Umbilical cord (tissue), 2 donors: ENCODE data around the gene KIRREL1. TPM values are rescaled to one million over a fixed set of nuclear protein-coding genes. Genes with fewer than 3 reads are reported as not detected.

Experiments used
- DNase-seq: peaks from one replicate; pipeline ENCODE4 v3.0.0-alpha.2; 2015; ENCODE audit warnings: low spot score
- total RNA-seq: library from RNA; depleted of rRNA; stranded (reverse); fragments of >200 nt; gene quantifications from one replicate; pipeline ENCODE4 v1.2.3, GENCODE V29; 2014; ENCODE audit warnings: low replicate concordance; ENCODE audit not compliant: insufficient read depth

The KIRREL1 gene
- total RNA-seq, 1 donor from 2014 or later, result 89.1 TPM

DNA sequence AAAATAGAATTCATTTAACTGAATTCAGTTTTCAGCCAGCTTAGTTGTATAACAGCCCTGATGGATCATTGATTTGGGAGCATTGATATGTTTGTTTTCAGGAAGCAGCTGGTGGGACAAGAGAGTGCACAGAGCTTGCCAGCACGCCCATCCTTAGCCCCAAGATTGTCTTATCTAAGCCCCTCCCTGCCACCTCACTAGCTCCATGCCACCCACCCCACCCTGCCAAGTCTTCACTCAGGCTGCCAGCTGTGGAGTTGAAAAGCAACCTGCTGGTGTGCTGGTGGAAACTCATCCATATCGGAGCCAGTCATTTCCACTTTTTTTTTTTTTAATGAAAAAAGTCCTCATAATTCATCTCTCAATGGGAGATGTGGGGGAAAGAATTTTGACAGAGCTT is 11.8 kb downstream of the KIRREL1 start:
- DNase-seq, result no peak

DNA sequence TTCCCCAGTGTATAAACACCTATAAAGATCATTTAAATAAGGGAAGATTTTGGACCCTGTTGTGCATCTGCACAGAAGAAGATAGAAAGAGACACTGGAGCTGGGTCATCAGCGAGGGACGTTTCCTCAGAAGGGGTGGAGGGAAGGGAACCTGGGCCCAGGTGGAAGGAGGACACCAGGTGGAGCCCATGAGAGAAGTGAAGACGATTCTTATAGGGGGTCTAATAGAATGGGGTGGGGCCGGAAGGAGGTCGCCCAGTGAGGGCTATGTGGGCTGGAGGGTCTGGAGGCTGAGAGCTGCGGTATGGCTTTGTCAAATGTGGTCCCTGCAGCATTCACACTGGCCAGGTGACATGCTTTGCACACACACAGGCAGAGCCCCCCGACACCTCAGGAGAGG is 13.7 kb downstream of the KIRREL1 start:
- DNase-seq, result no peak

DNA sequence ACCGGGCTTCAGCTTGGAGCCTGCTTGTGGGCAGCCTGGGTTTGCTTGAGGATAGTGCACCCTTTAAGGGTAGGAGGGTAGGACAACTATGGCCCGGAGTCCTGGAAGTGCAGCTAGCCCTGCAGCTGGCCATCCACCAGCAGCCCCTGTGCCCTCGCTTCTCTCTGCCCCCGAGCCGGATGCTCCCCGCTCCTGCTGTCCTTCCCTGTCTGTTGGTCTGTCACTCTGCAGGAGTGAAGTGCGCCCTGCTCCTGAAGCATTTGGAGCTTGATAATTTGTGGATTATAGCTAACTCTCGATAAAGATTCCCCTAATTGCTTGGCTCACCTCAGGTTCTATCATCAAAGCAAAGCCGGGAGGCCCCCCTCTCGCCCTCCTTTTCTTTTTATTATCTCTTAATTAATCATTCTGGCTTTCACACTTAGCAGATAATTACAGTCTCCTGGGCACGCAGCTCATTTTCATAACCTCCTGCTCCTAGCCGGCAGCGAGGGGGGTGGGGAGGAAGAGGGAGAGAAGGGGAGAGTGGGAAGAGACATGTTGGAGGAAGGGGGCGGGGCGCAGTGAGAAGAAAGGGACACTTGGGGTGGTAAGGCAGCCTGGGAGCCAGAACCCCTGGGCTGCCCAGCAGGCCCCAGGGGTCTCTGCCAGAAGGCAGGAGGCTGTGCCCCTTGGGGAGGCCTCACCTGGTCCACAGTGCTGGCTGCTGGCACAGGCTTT is 14.4 kb downstream of the KIRREL1 start:
- no peak for DNase-seq

DNA sequence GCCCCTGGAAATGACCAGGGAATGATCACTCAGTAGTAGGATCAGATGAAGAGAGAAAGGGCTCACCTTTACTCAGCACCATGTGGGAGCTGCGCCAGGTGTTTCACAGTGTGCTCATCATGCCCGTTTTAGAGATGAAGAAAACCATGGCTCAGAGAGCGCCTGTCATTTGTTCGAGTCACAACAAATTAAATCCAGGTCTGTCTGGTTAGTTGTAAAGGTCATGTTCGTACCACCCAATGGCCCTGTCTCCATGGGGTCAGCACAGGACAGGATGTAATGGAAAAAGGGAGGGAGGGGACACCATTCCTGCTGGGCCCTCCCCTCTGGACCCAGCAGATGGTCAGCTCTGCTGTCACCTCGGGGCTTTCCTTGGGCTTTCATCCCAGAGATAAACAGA is 15.2 kb downstream of the KIRREL1 start:
- DNase-seq, result no peak

DNA sequence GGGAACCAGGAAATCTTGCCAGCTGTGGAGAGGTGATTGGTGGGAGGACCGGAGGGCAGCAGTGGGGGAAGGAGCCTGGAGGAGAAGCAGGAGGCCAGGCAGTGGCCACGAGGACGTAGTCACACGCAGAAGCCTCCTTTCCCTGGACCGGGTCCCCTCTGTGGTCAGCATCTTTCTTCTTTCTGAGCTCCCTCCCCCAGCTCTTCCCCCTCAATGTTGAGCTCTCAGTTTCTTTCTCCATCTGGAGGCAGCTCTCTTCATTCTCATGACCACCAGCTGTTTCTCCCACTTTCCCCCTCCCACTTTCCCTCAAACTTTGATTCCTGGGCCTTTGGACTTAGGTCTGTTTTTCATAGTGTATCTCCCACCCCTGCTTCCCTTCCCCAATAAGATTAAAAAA is 18.3 kb downstream of the KIRREL1 start:
- no peak for DNase-seq

DNA sequence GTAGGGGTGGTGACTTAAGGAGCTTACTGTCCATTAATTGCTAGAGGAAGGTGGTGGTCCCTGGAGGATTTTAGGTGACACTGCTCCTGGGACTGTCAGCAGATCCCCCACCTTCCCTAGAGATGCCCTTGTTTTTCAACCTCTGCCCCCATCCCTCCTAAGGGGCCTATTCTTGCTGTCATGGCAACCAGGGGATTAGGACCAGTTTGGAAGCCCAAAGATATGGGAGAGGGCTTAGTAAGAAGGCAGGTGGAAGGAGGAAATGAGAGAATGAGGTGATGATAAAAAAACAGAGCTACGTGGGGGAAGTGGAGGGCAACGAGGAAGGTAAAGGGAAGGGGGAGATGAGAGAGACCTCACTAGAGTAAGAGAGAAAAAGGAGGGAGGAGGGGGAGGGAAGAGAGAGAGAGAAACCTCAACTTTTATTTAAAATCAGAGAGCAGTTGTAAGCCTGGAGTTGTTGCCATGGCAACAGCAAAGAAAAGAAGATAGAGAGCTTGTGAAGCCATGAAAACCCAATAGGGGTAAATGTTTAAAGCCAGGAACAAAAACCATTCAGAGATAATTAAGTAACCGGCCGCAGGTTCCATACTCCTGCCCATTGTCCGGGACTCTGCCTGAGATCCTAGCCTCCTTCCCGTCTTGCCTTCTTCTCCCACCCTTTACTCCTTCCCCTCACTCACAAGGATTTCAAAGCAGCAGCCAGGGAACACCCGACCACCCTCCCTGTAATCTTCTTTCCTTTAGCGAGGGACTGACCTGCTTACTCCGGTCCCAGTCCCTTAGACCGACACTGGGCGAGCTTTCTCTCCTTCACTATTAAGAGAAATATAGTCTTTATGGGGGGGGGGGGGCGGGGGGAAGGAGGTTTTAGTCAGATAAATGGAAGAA is 20.6 kb downstream of the KIRREL1 start:
- peak; percentile 70 for DNase-seq

DNA sequence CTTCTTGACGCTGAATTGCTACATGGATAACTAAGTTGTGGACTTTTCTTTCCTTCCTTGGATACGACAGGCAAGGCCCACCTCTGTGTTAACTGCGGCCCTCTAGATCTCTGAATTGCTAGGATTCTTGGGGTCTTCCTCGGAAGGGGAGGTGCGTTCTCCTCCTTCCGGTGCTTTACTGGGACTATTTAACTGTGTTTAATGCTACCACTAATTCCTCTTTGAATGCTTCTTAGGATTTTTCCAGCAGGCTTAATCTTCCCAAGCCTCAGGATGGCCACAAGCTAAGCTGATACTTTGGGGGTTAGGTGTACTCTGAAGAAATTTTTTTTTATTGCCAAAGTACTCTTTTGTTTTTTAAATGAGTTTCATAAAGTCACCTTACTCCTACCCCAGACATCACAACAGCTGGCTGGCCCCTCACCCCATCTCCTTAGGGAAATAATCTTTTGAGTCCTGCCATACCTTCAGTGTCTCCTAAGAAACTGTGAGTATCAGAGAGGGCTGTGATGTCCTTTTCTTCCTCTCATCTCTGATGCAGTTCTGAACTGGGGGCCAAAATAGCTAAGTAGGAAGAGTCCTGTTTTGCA is 21.4 kb downstream of the KIRREL1 start:
- no peak for DNase-seq

DNA sequence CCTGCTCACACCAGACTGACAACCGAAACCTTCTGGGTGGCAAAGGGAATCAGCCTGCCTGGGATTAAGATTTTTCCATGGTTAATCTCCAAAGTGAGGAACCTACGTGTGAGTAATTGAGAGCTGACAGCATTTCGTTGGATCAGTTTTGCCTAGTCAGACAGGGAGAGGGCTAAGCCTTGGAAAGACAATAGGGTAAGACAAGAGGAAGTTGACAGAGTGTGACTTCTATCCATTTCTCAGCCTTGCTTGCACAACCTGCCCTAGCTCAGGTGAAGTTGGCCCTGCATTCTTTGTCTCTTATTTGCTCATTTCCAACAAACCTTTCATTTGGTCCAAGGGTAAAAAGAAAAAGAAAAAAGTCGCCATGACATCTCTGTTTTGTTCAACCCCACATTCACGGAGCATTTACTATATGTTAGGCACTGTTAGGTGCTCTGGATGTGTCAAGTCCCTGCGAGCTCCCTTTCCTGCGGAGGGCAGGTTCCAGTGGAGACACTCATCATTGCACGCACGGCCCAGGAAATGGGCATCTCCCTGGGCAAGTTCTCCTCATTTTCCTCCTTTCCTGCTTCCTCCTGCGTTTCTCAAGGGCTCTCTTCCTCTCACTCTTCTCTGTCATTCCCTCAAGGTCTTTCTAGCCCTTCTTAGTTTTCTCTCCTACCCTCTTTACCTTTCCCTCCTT is 23.3 kb downstream of the KIRREL1 start:
- DNase-seq, result no peak

DNA sequence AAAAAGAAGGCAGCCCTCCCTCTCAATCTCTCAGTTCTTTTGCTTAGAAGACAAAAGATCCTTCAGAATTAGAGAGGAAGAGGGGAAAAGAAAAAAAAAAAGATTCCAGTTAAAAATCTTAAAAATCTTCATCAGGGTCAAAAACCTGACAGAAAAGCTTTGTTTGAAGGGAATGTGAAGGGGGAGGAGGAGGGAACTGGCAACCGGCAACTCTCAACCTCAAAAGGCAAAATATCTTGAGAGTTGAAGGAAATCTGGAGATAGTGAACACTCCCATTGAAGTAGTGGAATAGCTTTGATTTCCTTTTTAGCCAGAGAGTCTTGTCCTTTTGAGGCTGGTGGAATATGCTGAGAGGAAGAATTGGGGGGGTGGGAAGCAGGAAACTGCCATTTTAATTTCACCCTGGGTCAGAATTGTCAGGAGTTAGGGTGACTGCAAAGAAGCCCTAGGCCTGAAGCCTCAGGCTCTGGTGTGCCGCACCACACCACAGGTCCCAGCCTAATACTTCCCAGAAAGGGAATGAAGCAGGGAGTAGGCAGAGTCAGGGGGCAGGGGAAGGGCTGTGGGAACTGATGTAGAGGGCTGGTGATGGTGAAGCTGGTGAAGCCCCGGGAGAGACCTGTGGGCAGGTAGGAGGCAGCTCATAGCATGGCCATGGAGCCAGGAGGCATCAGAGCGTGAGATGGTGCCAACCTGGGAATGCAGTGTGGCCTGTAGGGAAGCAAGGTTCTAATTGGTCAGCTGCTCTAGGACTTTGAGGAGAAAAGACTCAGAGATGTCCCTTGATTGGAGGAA is 24.6 kb downstream of the KIRREL1 start:
- no peak for DNase-seq

DNA sequence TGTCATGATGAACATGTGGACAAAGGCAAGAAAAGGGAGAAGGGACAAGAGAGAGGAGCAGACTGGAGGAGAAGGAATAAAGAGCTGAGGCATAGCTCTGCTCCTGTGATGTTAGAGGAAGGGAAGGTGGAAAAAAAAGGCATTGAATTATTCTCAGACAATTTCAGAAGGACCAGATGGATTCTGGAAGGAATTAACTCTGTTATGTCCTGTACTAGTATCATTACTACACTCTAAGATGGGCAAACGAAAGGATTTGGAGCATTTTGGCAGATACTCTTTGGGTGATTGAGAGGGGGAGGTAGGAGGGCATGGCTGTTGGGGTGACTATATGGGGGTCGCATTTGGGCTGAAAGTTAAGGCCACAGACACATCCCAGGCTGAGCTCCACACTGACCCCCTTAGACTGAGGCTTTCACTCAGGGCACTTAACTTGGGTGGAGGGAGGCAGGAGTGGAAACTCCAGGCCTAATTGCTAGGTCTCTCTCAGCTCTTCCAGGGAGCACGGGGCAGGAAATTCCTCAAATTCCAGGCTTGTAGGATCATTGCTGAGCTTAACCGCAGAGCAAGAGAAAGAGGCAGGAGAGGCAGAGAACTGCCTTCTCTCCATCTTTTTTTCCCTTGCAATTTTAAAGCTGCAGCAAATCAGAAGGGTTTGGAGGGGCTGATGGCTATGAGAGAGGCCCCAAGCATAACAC is 25.9 kb downstream of the KIRREL1 start:
- peak; percentile 98 for DNase-seq

DNA sequence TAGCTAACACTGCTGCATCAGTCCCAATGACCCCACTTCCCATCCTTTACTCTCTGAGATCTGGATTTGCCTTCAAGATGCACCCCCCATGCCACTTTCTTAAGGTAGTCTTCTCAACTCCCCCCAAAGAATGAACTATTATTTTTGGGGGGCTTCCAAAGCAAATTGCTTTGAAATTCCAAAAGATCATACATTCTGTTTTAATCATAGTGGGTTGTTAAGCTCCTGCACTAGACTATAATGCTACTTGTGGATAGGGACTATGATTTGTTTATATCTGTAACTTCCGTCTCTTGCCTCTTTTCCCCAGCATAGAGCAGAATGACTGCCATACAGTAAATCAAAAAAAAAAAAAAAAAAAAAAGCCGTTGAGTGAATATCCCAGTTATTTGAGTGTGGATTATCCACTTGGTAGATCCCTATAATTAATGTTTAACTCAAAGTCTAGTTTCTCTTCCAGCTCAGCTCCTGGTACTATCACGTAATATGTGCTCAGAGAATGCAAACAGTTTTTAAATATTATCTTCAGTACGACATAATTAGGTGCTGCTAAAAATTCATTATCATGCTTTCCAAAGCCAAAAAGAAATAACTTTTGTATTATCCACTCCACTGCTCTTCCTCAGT is 26.9 kb downstream of the KIRREL1 start:
- no peak for DNase-seq

DNA sequence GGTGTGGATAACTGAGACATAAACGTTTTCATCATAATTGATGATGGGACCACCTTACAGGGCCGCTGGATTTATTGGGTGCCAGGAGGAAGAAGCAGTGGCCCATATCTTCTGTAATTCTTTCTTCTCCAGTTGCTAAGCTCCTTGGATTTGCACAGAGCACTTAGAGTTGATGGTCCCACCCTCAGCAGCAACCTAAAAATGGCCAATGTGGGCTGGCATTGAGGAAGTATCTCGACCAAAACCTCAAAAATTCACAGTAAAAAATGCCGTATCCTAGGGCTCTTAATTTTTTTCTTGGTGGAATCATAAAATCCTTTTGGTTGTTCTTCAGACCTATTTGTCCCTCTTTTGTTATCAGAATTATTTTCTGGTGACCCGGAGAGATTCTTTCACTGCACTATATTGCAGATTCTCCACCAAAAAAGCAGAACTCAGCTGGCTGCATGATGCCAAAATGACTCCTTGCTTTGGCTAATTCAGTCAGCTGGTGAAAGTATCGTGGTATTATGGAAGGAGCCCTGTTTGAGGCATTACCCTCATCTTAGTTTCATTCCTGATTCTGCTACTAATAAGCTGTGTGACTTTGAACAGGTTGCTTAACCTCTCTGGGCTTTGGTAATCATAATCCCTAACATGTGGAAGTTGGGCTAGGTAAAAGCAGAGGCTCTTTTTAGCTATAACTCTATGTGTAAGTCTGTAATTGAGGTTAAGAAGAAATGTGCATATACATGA is 27.6 kb downstream of the KIRREL1 start:
- DNase-seq, result no peak

DNA sequence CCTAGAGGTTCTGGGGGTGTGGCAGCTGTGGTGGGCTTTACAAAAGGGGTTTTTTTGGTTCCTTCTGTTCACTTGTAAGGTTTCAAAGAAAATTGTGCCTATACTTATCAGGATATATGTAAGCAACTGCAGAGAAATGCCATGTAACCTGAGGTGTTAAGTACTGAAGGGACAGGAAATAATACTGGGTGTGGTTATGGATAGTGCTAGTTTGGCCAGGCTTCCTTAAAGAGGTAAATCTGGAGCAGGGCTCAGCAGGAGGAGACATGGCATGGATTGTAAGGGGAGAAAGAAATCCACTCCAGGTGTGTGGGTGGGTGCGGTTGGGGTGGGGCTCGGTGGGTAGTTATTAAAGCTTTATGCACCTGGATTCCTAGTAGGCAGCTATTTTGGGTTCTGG is 28.3 kb downstream of the KIRREL1 start:
- no peak for DNase-seq

DNA sequence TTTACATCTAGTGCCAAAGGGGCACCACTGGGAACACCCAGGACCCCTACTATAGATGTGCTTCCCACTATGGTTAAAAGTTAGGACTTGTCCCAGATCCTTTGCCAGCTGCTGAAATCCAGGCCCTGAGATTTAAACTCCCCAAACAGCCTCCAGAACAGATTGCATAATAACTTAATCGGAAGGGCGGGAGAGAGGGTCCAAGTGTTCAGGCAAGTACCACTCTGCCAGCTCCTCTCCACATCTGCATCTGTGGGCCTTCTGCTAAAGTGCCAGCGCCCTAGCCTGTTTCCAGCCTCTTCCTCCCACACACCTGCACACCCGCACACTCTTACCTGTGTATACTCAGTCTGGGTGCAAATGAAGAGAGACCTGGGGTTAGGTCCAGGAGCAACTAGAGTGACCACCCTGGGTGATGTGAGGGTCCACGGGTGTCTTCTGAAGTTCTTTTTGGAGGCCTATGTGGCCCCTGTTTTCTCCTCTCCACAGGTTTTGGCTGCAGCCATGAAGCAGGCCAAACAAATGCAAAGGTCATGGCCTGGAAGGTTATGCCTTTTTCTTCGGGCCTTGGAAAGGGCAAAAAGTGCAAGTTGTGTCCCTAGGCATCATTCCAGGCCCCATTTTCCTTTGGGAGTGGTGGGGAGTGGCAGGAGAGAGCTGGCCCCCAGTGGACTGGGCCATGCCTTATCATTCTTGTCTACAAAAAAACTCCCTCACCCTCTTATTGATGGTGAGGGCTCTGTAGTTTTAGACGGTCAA is 29.3 kb downstream of the KIRREL1 start:
- DNase-seq, result peak; percentile 84

DNA sequence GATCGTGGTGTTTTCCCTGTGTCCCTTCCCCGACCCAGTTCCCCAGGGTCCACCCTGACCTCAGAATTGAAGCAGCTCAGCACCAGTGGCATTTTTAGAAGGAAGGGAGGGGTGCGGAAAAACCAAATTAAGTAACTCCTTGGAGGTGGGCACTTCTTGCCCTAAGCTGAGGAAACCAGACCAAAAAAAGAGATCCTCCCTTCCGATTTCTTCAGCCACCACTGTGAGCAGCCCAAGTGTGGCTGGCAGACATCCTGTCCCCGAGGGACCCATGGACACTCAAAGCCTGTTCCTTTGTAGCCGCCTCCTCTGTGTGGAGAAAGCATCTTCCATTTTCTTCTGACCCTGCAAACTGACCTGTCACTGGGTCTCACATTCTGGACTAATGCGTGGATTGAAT is 31.3 kb downstream of the KIRREL1 start:
- DNase-seq, result no peak

DNA sequence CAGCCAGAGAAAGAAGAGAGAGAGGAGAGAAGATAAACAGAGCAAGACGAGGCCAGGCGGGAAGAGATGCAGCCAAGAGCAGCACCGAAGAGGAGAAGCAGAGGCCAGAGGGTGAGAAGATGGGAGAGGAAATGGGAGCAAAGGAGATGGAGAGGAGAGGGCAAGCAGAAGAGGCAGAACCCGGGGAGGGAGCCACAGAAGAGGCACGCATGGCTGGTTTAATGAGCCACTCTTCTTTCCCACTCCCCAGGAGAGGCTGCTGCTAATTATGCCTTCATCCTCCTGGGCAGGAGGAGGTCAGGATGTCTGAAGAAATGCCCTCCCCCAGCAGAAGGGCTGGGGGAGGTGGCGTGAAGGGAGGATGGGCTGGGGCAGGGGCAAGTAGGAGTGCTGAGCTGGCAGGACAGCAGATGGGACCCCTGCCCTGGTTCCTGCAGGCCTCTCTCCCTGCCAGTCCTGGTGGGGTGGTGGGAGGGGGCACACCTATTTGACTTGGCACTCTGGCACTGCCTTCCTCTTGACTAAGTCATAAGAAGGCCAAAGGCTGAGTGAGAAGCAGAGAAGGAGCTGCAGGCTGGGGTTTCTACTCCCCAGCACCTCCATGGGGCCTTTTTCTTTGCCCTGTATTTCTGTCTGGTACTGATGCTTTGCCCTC is 32.3 kb downstream of the KIRREL1 start:
- no peak for DNase-seq

DNA sequence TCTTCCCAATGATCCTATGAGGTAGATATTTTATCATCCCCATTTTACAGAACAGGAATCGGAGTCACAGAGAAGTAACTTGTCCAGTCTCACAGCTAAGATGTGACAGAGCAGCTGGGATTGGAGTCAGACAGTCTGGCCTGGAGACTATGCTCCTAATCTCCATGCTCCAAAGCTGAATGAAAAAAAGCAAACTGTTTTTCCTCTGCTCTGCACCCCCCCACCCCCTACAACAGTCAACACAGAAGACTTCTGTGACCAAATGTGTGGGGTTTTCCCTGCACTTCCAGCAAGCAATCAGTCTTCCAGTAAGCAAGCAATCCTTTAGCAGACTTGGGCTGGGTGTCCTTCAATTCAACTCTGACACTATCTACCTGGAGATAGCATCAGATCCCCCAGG is 33.2 kb downstream of the KIRREL1 start:
- no peak for DNase-seq

DNA sequence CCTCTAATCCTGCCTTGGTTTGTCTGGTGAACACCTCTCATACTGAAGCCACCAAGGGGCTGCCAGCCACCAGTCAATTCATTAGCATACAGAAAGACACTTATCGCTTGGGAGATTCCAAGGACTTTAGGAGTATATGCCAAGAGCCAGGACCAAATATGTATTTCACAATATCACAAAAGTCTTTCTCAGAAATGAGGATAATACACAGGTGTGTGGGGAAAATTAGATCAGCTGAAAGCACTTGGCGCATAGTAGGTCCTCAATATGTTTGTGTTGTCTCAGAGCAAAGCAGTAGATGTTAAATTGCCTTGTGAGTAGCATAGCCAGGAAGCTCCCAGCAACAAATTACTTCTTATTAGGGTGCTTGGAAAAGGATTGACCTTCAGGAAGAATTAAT is 34.1 kb downstream of the KIRREL1 start:
- DNase-seq, result no peak
